ENCODE results near the gene PBX3.

Gene PBX3

DNA sequence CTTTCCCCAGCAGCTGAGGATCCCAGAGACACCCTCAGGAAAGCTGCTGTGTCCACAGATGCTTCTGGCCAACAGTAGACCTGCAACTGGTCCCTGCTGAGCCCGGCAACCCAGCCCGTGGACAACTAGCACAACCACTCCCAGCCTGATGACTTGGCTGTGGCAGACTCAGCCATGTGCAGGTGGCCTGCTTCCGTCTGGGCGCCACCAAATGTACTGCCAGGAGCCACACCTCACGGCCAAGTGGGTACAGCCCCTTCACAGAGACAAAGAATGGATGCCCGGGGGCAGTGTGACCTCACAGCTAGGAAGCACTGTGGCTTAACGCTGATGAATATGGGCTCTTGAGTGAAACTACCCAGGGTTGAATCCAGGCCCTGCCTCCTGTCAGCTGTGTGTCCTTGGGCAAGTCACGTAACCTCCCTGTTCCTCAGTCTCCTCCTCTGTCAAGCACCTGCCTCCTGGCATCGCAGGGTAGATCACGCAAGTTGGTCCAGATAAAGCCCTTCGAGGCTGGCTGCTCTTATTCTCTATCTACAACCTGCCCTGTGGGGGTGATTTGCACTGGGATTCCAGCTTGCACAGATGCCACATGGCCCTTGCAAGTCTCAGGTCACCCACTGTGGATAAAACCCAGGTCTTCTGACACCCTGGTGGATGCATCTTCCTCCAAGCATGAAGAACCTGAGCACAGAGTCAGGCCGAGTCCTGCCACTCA lies 225.0 kb downstream of the PBX3 start:
- H3K4me3 ChIP-seq (ENCODE audit: low read depth, low read length): no peak overlapping the region
- TF ChIP-seq, protein P1, sequence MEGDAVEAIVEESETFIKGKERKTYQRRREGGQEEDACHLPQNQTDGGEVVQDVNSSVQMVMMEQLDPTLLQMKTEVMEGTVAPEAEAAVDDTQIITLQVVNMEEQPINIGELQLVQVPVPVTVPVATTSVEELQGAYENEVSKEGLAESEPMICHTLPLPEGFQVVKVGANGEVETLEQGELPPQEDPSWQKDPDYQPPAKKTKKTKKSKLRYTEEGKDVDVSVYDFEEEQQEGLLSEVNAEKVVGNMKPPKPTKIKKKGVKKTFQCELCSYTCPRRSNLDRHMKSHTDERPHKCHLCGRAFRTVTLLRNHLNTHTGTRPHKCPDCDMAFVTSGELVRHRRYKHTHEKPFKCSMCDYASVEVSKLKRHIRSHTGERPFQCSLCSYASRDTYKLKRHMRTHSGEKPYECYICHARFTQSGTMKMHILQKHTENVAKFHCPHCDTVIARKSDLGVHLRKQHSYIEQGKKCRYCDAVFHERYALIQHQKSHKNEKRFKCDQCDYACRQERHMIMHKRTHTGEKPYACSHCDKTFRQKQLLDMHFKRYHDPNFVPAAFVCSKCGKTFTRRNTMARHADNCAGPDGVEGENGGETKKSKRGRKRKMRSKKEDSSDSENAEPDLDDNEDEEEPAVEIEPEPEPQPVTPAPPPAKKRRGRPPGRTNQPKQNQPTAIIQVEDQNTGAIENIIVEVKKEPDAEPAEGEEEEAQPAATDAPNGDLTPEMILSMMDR (IDR thresholded peaks at IDR 0.05; ENCODE audit: low read depth, low read length): no peak

DNA sequence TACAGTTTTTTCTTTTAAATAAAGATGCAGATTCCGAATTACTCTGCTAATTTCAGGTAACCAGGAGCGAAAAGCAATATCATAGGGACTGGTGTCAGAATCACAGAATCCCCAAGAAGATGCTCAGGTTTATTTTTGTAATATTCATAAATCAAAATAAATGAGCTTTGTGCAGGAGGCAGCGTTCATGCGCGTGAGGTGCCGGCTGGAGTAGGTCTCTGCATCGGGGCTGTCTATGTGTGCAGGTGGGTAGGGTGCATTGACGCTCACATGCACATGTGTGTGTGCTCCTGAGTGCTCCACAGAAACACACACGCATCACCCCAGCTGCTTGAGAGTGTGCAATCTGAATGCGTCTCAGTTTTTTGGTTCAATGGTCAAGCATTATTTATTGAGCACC lies 226.4 kb downstream of the PBX3 start:
- TF ChIP-seq, protein P1 (IDR thresholded peaks at IDR 0.05; ENCODE audit: low read depth, low read length): no peak
- no peak overlapping the region for H3K4me3 ChIP-seq (ENCODE audit: low read depth, low read length)

DNA sequence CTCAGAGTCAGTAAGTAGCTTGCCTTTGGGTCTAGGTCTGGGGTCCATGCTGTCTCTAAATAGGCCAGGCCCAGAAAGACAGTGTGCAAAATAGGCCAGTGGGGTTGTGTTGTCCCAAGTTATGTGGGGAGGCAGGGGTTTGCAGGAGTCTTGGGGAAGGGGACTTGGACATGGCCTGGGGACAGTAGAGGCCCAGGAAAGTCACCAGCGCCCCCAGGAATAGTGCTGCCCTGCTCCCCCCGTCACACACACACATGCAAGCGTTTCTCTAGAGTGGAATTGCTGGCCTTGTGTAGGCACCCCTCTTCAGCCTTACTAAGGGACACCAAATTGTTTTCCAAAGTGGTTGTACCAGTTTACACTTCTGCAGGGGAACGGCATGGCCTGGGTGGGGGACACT lies 227.5 kb downstream of the PBX3 start:
- H3K4me3 ChIP-seq (ENCODE audit: low read depth, low read length): no peak overlapping the region
- TF ChIP-seq, protein P1 (IDR thresholded peaks at IDR 0.05; ENCODE audit: low read depth, low read length): no peak

DNA sequence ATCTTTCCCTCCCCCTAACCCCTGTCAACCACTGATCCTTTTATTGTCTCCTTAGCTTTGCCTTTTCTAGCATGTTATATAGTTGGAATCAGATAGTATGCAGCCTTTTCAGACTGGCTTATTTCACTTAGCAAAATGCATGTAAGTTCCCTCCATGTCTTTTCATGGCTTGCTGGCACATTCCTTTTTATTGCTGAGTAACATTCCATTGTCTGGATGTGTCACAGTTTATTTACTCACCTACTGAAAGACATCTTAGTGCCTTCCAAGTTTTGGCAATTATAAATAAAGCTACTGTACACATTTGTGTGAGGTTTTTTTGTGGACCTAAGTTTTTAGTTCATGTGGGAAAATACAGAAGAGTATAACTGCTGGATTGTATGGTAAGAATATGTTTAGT lies 230.1 kb downstream of the PBX3 start:
- TF ChIP-seq, protein P1 (IDR thresholded peaks at IDR 0.05; ENCODE audit: low read depth, low read length): no peak
- no peak overlapping the region for H3K4me3 ChIP-seq (ENCODE audit: low read depth, low read length)

DNA sequence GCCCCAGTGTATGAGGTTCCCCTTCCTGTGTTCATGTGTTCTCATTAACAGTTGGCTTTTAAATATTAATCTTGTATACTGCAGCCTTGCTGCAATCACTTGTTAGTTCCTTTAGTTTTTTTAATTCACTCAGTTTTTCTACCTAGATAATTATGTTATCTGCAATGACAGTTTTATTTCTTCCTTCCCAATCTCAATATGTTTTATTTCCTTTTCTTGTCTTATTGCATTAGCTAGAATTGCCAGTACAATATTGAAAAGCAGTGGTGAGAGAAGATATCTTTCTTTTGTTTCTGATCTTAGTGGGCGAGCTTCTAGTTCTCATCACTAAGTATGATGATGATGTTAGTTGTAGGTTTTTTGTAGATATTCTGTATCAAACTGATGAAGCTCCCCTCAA lies 232.2 kb downstream of the PBX3 start:
- H3K4me3 ChIP-seq (ENCODE audit: low read depth, low read length): no peak overlapping the region
- TF ChIP-seq, protein P1 (IDR thresholded peaks at IDR 0.05; ENCODE audit: low read depth, low read length): no peak

DNA sequence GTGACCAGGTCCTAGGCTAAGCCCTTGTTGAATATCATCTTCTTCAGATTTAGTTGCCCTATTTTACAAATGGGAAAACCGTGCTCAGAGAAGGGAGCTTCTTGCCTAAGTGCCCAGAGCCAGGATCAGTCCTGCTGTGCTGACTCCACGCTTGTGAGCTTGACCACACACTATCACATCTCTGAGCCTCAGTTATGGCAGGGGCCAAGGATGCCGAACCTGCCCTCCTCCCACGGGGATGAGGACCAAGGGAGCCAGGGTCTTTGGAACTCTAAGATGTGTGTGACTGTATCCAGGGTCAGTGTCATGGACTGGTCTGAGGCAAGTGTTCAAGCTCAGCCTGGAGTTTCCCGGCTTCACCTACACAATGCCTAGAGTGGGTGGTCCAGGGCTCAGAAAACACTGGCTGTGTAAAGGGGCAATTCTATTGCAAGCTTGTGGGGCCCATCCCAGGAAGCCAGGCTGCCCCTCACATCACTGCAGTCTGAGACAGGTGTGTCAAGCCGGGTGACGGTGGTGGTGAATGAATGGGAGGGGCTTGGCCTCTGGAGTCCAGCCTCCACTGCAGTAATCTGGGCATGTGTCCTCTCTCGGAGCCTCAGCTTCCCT lies 235.7 kb downstream of the PBX3 start:
- no peak overlapping the region for H3K4me3 ChIP-seq (ENCODE audit: low read depth, low read length)
- TF ChIP-seq, protein P1 (IDR thresholded peaks at IDR 0.05; ENCODE audit: low read depth, low read length): no peak

DNA sequence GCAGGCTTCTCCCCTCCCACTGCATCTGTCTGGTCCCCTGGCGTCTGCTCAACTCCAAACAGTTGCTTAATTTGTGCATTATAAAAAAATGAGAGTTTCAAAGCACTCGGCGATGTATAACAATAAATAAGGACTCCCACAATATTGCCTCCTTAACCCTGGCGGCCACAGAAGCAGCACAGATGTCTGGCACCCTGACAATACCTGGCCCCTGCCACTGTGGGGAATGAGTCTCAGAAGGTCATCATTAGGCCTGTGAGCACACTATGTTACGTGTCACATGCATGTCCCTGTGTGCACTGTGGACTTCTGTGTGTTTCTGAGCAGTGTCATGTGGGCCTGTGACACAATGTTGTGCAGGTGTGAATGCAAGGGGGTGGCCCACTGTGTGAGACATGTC lies 236.5 kb downstream of the PBX3 start:
- TF ChIP-seq, protein P1 (IDR thresholded peaks at IDR 0.05; ENCODE audit: low read depth, low read length): no peak
- no peak overlapping the region for H3K4me3 ChIP-seq (ENCODE audit: low read depth, low read length)

Measured in WI38 (cell line).